Mesenchymal stem cell (in vitro differentiated cells and primary cell): ENCODE data around the gene PTPRD.

Experiments used
- DNase-seq: peaks from one replicate; pipeline ENCODE4 v3.0.0-alpha.2; 2013
- H2AFZ ChIP-seq: one replicate; pipeline ENCODE4 v1.6.1; 2013; ENCODE audit warnings: low read depth, mild to moderate bottlenecking, control low read depth, inconsistent platforms, low read length, moderate library complexity
- H2AK5ac ChIP-seq: 2 replicates; pipeline ENCODE4 v1.6.1; 2013; ENCODE audit warnings: low read length, moderate library complexity, mild to moderate bottlenecking, inconsistent platforms; ENCODE audit not compliant: severe bottlenecking
- H2BK120ac ChIP-seq: one replicate; pipeline ENCODE4 v1.6.1; 2013; ENCODE audit warnings: low read depth, mild to moderate bottlenecking, inconsistent platforms, low read length, moderate library complexity
- H2BK12ac ChIP-seq, 2 experiments: one replicate each; pipeline ENCODE4 v1.6.1; 2013; ENCODE audit warnings: inconsistent platforms in 2 of 2, low read length in 2 of 2, mild to moderate bottlenecking in 2 of 2, moderate library complexity in 2 of 2, control low read depth in 1 of 2
- H2BK15ac ChIP-seq: one replicate; pipeline ENCODE4 v1.6.1; 2013; ENCODE audit warnings: mild to moderate bottlenecking, low read depth, inconsistent platforms; ENCODE audit not compliant: poor library complexity, severe bottlenecking
- H2BK5ac ChIP-seq: 2 replicates; pipeline ENCODE4 v1.6.1; 2013; ENCODE audit warnings: low read depth, mild to moderate bottlenecking, low read length, control low read depth, inconsistent platforms; ENCODE audit not compliant: poor library complexity, severe bottlenecking
- H3K14ac ChIP-seq, 2 experiments: one replicate each; pipeline ENCODE4 v1.6.1; 2013; ENCODE audit warnings: inconsistent platforms in 2 of 2, low read length in 2 of 2, control low read depth in 1 of 2, mild to moderate bottlenecking in 1 of 2, moderate library complexity in 1 of 2
- H3K18ac ChIP-seq, 2 experiments: one replicate each; pipeline ENCODE4 v1.6.1; 2013; ENCODE audit warnings: inconsistent platforms in 2 of 2, low read length in 2 of 2, control low read depth in 1 of 2, low read depth in 1 of 2, mild to moderate bottlenecking in 1 of 2
- H3K23ac ChIP-seq, 2 experiments: one replicate each; pipeline ENCODE4 v1.6.1; 2013; ENCODE audit warnings: inconsistent platforms in 2 of 2, low read length in 2 of 2, mild to moderate bottlenecking in 2 of 2, moderate library complexity in 2 of 2, control low read depth in 1 of 2
- H3K27ac ChIP-seq: 2 replicates; pipeline ENCODE4 v1.5.1; 2013; ENCODE audit warnings: mild to moderate bottlenecking, moderate library complexity, low read length, control low read depth, inconsistent platforms; ENCODE audit not compliant: poor library complexity, severe bottlenecking
- H3K27me3 ChIP-seq, 2 experiments: 2 replicates each; pipeline versions ENCODE4 v1.6.1 to v1.7.0; 2013; ENCODE audit warnings: low read length in 2 of 2, mild to moderate bottlenecking in 2 of 2, moderate library complexity in 2 of 2, control low read depth in 1 of 2, inconsistent platforms in 1 of 2; ENCODE audit not compliant: control insufficient read depth in 1 of 2, insufficient read depth in 1 of 2
- H3K36me3 ChIP-seq, 2 experiments: 2 replicates each; pipeline versions ENCODE4 v1.6.1 to v1.7.0; 2013; ENCODE audit warnings: low read length in 2 of 2, control low read depth in 1 of 2, inconsistent platforms in 1 of 2, low read depth in 1 of 2, mild to moderate bottlenecking in 1 of 2; ENCODE audit not compliant: insufficient read depth in 2 of 2, control insufficient read depth in 1 of 2
- H3K4ac ChIP-seq, 2 experiments: one replicate each; pipeline ENCODE4 v1.6.1; 2013; ENCODE audit warnings: inconsistent platforms in 2 of 2, low read length in 2 of 2, mild to moderate bottlenecking in 2 of 2, moderate library complexity in 2 of 2, control low read depth in 1 of 2, low read depth in 1 of 2
- H3K4me1 ChIP-seq: 2 replicates; pipeline ENCODE4 v1.6.1; 2013; ENCODE audit warnings: low read depth, low read length, control low read depth; ENCODE audit not compliant: control insufficient read depth, insufficient read depth
- H3K4me2 ChIP-seq: 2 replicates; pipeline ENCODE4 v1.6.1; 2013; ENCODE audit warnings: low read length, mild to moderate bottlenecking, inconsistent platforms; ENCODE audit not compliant: poor library complexity, severe bottlenecking
- H3K4me3 ChIP-seq, 2 experiments: 2 replicates each; pipeline versions ENCODE4 v1.5.1 to v1.7.0; 2013; ENCODE audit warnings: low read length in 2 of 2, mild to moderate bottlenecking in 2 of 2, control low read depth in 1 of 2, low read depth in 1 of 2; ENCODE audit not compliant: insufficient read depth in 1 of 2
- H3K79me1 ChIP-seq: replicated peaks from 2 replicates; pipeline ENCODE4 v1.6.1; 2013; ENCODE audit warnings: mild to moderate bottlenecking, control low read depth, low read length, inconsistent platforms; ENCODE audit not compliant: poor library complexity, severe bottlenecking
- H3K9ac ChIP-seq: 2 replicates; pipeline ENCODE4 v1.7.0; 2013; ENCODE audit warnings: mild to moderate bottlenecking, low read length, moderate library complexity
- H3K9me3 ChIP-seq: 2 replicates; pipeline ENCODE4 v1.7.0; 2013; ENCODE audit warnings: mild to moderate bottlenecking, low read length; ENCODE audit not compliant: control insufficient read depth
- H4K8ac ChIP-seq: one replicate; pipeline ENCODE4 v1.6.1; 2013; ENCODE audit warnings: inconsistent platforms, mild to moderate bottlenecking, low read length, moderate library complexity
- H4K91ac ChIP-seq: one replicate; pipeline ENCODE4 v1.6.1; 2013; ENCODE audit warnings: mild to moderate bottlenecking, low read length, inconsistent platforms
- WGBS: methylation state at CpG from one replicate; pipeline ENCODE4 v1.1.7; 2013; ENCODE audit warnings: mixed read lengths; 5-methylcytosine and 5-hydroxymethylcytosine counted together

The PTPRD gene

DNA sequence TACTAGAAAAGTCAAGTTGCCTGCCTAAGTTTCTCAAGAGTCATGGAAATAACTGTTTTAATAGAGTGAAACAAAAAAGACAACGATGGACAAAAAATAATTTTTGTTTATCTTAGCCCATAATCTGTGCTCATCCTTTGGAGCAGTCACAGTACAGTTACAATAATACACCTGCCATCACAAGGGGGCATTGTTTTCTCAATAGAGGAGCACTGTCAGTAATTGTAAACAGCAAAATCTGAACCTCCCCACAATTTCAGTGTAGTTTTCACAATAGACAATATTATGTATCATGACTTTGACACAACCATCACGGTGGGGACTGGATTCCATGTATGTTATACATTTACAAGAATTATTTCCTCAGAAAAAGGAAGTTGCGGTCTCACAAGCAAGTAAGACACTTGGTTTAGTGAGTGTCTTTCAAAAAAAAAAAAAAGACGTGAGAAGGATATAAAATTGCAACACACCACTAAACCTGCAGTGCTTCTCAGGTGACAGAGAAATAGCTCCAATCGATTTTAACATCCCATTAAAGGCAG, 586.3 kb downstream of the PTPRD start:
- Histone ChIP-seq H3K36me3 (no peaks in the 10 kb centered on the region), H3K79me1 (no peaks in the 10 kb centered on the region), H3K9me3 (no peaks in the 10 kb centered on the region), H3K4me2 (no peak overlapping the region), H3K4ac (no peak overlapping the region), H3K18ac (no peak overlapping the region), H3K27ac (no peak overlapping the region), H3K27me3 (no peaks in the 10 kb centered on the region), H4K8ac (no peak overlapping the region), H2AFZ (no peak overlapping the region), H2BK12ac (no peak overlapping the region), H2AK5ac (no peak overlapping the region), H3K14ac (no peak overlapping the region), H3K4me3 (no peak overlapping the region), H2BK120ac (no peak overlapping the region), H2BK15ac (no peak overlapping the region), H3K4me1 (no peaks in the 10 kb centered on the region), H3K23ac (no peak overlapping the region), H3K9ac (no peak overlapping the region), H4K91ac (no peak overlapping the region), H2BK5ac (no peak overlapping the region)
- no peak for DNase-seq
- WGBS = 100% methylated on average over 1 of the region's 5 CpGs

DNA sequence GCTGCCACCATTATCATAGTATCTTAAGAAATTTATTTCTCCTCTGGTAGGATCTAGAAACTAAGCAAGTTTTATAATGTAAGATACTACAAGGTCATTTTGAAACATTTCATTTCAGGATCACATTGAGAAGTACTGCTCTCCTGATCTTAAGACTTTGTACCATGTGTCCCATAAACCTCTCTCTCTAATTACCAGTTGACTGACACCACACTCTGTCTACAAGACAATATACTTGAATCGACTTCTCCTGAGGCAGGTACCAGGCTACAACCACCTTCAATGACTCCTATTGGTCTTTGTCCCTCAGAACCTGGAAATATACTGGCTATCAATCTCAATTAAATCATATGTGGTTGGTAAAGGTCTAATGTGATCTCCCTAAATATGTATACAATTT, 597.0 kb downstream of the PTPRD start:
- H2AFZ ChIP-seq = no peak overlapping the region
- no peak overlapping the region for H3K14ac ChIP-seq
- H2BK5ac ChIP-seq = no peak overlapping the region
- H2BK120ac ChIP-seq = no peak overlapping the region
- H4K91ac ChIP-seq = no peak overlapping the region
- no peaks in the 10 kb centered on the region for H3K27me3 ChIP-seq
- H3K4me1 ChIP-seq = no peaks in the 10 kb centered on the region
- no peak overlapping the region for H3K4me3 ChIP-seq
- H2AK5ac ChIP-seq = no peak overlapping the region
- no peak overlapping the region for H3K27ac ChIP-seq
- no peak overlapping the region for H3K9ac ChIP-seq
- WGBS = no CpG with 5 or more reads among the region's 1 CpG
- DNase-seq = no peak
- no peaks in the 10 kb centered on the region for H3K36me3 ChIP-seq
- no peak overlapping the region for H4K8ac ChIP-seq
- no peaks in the 10 kb centered on the region for H3K79me1 ChIP-seq
- no peak overlapping the region for H3K4ac ChIP-seq
- no peak overlapping the region for H3K23ac ChIP-seq
- H3K9me3 ChIP-seq = no peaks in the 10 kb centered on the region
- H2BK12ac ChIP-seq = no peak overlapping the region
- no peak overlapping the region for H3K18ac ChIP-seq
- no peak overlapping the region for H2BK15ac ChIP-seq
- H3K4me2 ChIP-seq = no peak overlapping the region

DNA sequence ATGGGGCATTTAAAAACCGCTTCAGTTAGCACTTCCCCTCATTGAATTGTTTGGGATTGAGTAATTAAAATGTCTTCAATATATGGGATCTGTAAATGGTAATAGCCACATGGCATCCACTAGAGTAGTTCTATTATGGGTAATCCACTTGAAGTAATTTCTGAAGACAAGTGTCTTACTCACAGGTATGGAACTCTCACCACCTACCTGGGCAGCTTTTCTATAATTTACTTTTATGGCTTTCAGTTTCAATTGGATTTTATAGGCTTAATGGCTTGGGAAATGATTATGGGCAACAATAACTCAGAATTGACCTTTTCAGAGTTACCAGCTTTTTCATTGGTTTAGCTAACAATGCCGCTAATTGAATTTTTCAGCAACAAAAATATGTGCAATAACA, 597.9 kb downstream of the PTPRD start:
- no peaks in the 10 kb centered on the region for H3K4me1 ChIP-seq
- no peak overlapping the region for H2AK5ac ChIP-seq
- no peak overlapping the region for H3K14ac ChIP-seq
- H3K4me3 ChIP-seq = no peak overlapping the region
- no peak overlapping the region for H2BK12ac ChIP-seq
- no peaks in the 10 kb centered on the region for H3K36me3 ChIP-seq
- no peaks in the 10 kb centered on the region for H3K27me3 ChIP-seq
- no peak for DNase-seq
- H2BK5ac ChIP-seq = no peak overlapping the region
- H4K8ac ChIP-seq = no peak overlapping the region
- H3K4me2 ChIP-seq = no peak overlapping the region
- H3K27ac ChIP-seq = no peak overlapping the region
- no peak overlapping the region for H2BK120ac ChIP-seq
- H3K4ac ChIP-seq = no peak overlapping the region
- no CpG with 5 or more reads among the region's 2 CpGs for WGBS
- no peak overlapping the region for H3K18ac ChIP-seq
- H3K9ac ChIP-seq = no peak overlapping the region
- no peak overlapping the region for H3K23ac ChIP-seq
- no peaks in the 10 kb centered on the region for H3K79me1 ChIP-seq
- H3K9me3 ChIP-seq = no peaks in the 10 kb centered on the region
- H2AFZ ChIP-seq = no peak overlapping the region
- H4K91ac ChIP-seq = no peak overlapping the region
- H2BK15ac ChIP-seq = no peak overlapping the region

DNA sequence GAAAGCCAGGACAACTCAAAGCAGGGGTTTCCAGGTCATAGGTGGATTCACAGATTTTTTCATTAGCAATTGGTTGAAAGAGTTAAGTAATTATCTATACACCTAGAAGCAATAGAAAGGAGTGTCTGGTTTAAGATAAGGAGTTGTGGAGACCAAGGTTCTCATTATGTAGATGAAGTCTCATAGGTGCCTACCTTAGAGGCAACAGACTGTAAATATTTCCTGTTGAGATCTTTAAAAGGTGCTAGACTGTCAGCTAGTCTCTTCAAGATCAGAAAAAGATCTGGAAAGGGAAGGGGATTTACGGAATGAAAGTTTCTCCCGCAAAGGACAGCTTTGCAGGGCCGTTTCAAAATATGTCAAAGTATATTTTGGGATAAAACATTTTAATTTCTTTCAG, 603.4 kb downstream of the PTPRD start:
- Histone ChIP-seq H4K91ac (no peak overlapping the region), H3K18ac (no peak overlapping the region), H4K8ac (no peak overlapping the region), H3K23ac (no peak overlapping the region), H2BK15ac (no peak overlapping the region), H2AK5ac (no peak overlapping the region), H3K4me3 (no peak overlapping the region), H3K79me1 (no peaks in the 10 kb centered on the region), H3K4me2 (no peak overlapping the region), H3K14ac (no peak overlapping the region), H2BK5ac (no peak overlapping the region), H2BK120ac (no peak overlapping the region), H2AFZ (no peak overlapping the region), H3K4ac (no peak overlapping the region), H3K4me1 (no peaks in the 10 kb centered on the region), H3K36me3 (no peaks in the 10 kb centered on the region), H2BK12ac (no peak overlapping the region), H3K9ac (no peak overlapping the region), H3K27me3 (no peaks in the 10 kb centered on the region), H3K27ac (no peak overlapping the region), H3K9me3 (no peaks in the 10 kb centered on the region)
- DNase-seq = no peak
- 77% methylated on average over 3 of the region's 3 CpGs for WGBS
